Breast epithelium (tissue), 4 donors: ENCODE results near the gene U2AF2. TPM values are rescaled to one million over a fixed set of nuclear protein-coding genes. Genes with fewer than 3 reads are reported as not detected.

ENCODE experiments used
- DNase-seq, 2 donors: peaks; one replicate each; pipeline ENCODE4 v3.0.0-alpha.2; 2019; ENCODE audit warnings: low spot score in 2 of 2
- H3K27ac ChIP-seq, 2 donors: fragments of 200-600 bp; sonication (generic) in 1 of 2; one replicate each; pipeline ENCODE4 v1.5.1; 2016 to 2019; ENCODE audit warnings: mild to moderate bottlenecking in 1 of 2
- H3K27me3 ChIP-seq, 2 donors: fragments of 200-600 bp; sonication (generic) in 1 of 2; one replicate each; pipeline versions ENCODE4 v1.5.1 to v1.6.0; 2017 to 2019; ENCODE audit warnings: control low read depth in 1 of 2, mild to moderate bottlenecking in 1 of 2
- H3K36me3 ChIP-seq: fragments of 200-600 bp; one replicate; pipeline ENCODE4 v1.5.1; 2019
- H3K4me1 ChIP-seq, 2 donors: fragments of 200-600 bp; sonication (generic); one replicate each; pipeline ENCODE4 v1.5.1; 2016 to 2019; ENCODE audit warnings: control low read depth in 1 of 2
- H3K4me3 ChIP-seq, 3 donors: fragments of 200-600 bp; sonication (generic); 1 replicate in 2 of 3; 2 replicates in 1 of 3; pipeline ENCODE4 v1.5.1; 2016 to 2019; ENCODE audit warnings: mild to moderate bottlenecking in 3 of 3, moderate library complexity in 2 of 3
- H3K9me3 ChIP-seq, 2 donors: fragments of 200-600 bp; sonication (generic) in 1 of 2; one replicate each; pipeline ENCODE4 v1.5.1; 2016 to 2019; ENCODE audit warnings: control low read depth in 1 of 2
- POLR2A ChIP-seq: fragments of 450-650 bp; IDR thresholded peaks from one replicate; pipeline ENCODE4 v1.6.1; 2016; ENCODE audit warnings: antibody characterized with exemption, mild to moderate bottlenecking, moderate library complexity
- POLR2AphosphoS5 ChIP-seq, 3 donors: sonication (generic); formaldehyde crosslinking; IDR thresholded peaks; one replicate each; pipeline ENCODE4 v1.6.1; 2017; ENCODE audit warnings: antibody characterized with exemption in 3 of 3
- intact Hi-C: fragments of 100-400 bp; cut with DNase I; formaldehyde crosslinking; loops from one replicate; pipeline ENCODE4 v1.15.1; 2023; ENCODE audit warnings: low total_unique reads
- total RNA-seq, 3 donors: library from RNA; depleted of rRNA; stranded (reverse); fragments of >200 nt; gene quantifications; one replicate each; pipeline ENCODE4 v1.1.0, GENCODE V29; 2016
- TF ChIP-seq, protein P1 (sequence below), 3 donors: fragments of 450-650 bp; IDR thresholded peaks; one replicate each; pipeline ENCODE4 v1.5.1; 2016 to 2017; ENCODE audit warnings: antibody characterized with exemption in 3 of 3, mild to moderate bottlenecking in 3 of 3, moderate library complexity in 3 of 3

U2AF2 gene
- total RNA-seq, 3 donors from 2014 or later = 82.5 to 93.4 (median 85.3) TPM

DNA sequence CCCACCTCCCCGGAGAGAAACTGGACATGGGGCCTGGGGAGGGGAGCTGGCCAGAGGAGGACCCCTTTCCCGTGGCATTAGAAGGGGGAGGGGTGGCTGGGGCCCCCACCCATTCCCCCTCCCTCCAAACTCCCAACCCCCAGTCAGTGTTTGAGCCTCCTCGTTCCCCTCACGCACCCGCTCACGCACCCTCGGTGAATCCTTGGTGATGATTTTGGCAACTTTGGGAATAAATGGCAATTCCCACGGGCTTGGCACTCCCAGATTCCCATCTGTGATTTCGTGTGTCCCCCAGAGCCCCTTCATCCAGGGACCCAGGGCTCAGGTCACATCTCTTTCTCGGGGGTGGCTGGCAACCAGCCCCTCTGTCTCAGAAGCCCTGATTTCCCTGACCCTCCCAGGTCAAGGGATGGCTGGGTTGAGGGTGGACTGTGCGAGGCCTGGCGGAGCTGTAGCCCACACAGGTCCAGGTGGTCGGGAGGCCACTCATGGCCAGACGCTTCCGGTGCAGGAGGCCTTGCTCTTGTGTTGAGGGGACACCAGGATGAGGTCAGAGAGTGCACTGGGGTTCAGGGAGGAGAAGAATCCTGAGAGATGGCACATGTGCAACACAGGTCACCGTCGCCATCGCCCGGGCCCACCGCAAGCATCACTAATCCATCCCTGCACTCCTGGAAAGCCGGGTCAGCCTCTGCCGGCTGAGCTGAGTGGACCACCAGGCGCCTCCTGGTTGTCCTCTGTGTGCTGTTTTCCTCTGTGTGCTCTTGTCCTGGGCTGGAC lies 40.9 kb downstream of the U2AF2 start:
- H3K27me3 ChIP-seq = no peaks in the 10 kb centered on the region
- H3K36me3 ChIP-seq = no peaks in the 10 kb centered on the region
- DNase-seq = peak in 1 of 2 donors; percentile 45
- no peak for TF ChIP-seq POLR2AphosphoS5 (IDR thresholded peaks at IDR 0.05)
- no peak for TF ChIP-seq POLR2A
- TF ChIP-seq, protein P1, sequence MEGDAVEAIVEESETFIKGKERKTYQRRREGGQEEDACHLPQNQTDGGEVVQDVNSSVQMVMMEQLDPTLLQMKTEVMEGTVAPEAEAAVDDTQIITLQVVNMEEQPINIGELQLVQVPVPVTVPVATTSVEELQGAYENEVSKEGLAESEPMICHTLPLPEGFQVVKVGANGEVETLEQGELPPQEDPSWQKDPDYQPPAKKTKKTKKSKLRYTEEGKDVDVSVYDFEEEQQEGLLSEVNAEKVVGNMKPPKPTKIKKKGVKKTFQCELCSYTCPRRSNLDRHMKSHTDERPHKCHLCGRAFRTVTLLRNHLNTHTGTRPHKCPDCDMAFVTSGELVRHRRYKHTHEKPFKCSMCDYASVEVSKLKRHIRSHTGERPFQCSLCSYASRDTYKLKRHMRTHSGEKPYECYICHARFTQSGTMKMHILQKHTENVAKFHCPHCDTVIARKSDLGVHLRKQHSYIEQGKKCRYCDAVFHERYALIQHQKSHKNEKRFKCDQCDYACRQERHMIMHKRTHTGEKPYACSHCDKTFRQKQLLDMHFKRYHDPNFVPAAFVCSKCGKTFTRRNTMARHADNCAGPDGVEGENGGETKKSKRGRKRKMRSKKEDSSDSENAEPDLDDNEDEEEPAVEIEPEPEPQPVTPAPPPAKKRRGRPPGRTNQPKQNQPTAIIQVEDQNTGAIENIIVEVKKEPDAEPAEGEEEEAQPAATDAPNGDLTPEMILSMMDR (IDR thresholded peaks at IDR 0.05) = no peak
- no peaks in the 10 kb centered on the region for H3K9me3 ChIP-seq
- no peak overlapping the region for H3K27ac ChIP-seq
- intact Hi-C loops = no loop called here
- no peak overlapping the region for H3K4me3 ChIP-seq
- H3K4me1 ChIP-seq = no peaks in the 10 kb centered on the region

DNA sequence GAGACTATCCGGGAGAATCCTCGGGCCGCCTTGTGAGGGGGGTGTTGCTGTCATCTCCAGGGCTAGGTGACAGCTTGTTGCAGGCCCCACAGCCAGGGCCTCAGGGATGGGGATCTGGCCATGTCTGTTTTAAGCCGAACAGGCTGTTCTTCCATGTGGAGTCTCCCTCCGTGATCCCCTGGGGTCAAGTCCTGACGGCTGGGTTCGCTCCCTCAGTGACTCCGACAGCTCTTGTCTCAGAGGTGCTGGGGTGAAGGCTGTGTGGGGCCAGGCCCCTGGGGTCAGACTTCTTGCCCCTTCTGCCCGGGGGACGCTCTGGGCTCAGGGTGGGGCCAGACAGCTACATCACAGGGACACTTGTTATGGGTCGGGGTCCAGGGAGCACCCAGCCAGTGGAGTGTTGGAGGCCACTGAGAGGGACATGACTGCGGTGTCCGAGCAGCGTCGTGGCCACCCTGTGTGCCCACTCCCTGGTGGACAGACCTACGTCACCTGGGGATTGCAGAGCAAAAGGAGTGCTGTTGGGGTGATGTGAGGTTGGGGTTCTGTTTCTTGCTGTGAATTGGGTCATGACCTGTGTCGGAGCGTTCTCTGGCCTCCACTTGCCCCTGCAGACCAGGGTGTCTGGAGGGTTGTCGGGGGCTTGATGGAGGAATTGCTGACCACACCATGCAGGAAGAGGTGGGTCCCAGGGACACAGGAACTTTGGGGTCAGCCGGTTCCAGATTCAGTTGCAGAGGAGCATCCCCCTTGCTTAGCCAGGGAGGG lies 41.6 kb downstream of the U2AF2 start:
- intact Hi-C loops = no loop called here
- TF ChIP-seq, protein P1 (IDR thresholded peaks at IDR 0.05) = no peak
- TF ChIP-seq POLR2AphosphoS5 (IDR thresholded peaks at IDR 0.05) (no peak), POLR2A (no peak)
- DNase-seq = no peak
- H3K27ac ChIP-seq = no peak overlapping the region
- H3K4me3 ChIP-seq = no peak overlapping the region
- H3K27me3 ChIP-seq = no peaks in the 10 kb centered on the region
- no peaks in the 10 kb centered on the region for H3K36me3 ChIP-seq
- no peaks in the 10 kb centered on the region for H3K4me1 ChIP-seq
- H3K9me3 ChIP-seq = no peaks in the 10 kb centered on the region

DNA sequence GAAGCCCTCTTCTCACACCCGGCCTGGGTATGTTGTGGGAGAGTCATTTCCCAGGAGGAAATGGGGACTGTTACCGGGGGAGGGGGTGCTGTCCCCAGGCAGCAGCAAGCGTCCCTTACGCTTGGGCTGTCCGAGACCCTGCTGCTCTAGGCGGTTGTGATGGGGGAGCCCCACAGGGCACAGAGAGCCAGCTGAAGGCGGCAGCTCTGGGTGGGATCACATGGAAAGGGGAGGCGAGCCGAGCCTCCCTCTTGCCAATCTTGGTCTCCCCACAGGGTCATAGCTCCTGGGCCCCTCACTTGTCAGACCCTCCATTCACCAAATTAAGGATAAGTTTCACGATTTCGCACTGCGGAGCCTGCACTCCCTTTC lies 42.2 kb downstream of the U2AF2 start:
- H3K9me3 ChIP-seq = no peaks in the 10 kb centered on the region
- no peak overlapping the region for H3K27ac ChIP-seq
- intact Hi-C loops = no loop called here
- DNase-seq = no peak
- no peaks in the 10 kb centered on the region for H3K27me3 ChIP-seq
- H3K4me1 ChIP-seq = no peaks in the 10 kb centered on the region
- TF ChIP-seq POLR2A = no peak
- TF ChIP-seq, protein P1 (IDR thresholded peaks at IDR 0.05) = no peak
- no peak for TF ChIP-seq POLR2AphosphoS5 (IDR thresholded peaks at IDR 0.05)
- no peak overlapping the region for H3K4me3 ChIP-seq
- H3K36me3 ChIP-seq = no peaks in the 10 kb centered on the region

DNA sequence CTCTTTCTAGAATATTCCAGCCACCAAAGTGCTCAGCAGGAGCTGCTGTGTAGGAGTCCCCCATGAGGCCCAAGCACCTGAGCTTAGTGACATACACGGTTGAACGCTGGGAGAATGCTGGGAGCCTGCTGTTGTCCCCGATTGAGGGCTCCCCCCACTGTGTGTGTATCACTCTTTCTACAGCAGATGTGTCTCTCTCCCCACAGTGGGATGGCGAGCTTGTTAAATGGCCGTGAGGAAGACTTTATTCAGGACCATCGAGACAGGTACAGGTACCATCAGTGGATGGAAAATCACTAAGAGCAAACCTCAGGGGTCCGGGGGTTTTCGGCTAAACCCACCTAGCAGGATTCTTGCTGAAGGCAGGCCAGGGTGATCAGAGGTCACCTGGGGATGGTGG lies 42.9 kb downstream of the U2AF2 start:
- Histone ChIP-seq H3K27ac (no peak overlapping the region), H3K36me3 (no peaks in the 10 kb centered on the region), H3K4me3 (no peak overlapping the region), H3K4me1 (no peaks in the 10 kb centered on the region), H3K9me3 (no peaks in the 10 kb centered on the region), H3K27me3 (no peaks in the 10 kb centered on the region)
- TF ChIP-seq POLR2A (no peak), POLR2AphosphoS5 (IDR thresholded peaks at IDR 0.05) (no peak)
- TF ChIP-seq, protein P1 (IDR thresholded peaks at IDR 0.05) = no peak
- intact Hi-C loops = no loop called here
- no peak for DNase-seq

DNA sequence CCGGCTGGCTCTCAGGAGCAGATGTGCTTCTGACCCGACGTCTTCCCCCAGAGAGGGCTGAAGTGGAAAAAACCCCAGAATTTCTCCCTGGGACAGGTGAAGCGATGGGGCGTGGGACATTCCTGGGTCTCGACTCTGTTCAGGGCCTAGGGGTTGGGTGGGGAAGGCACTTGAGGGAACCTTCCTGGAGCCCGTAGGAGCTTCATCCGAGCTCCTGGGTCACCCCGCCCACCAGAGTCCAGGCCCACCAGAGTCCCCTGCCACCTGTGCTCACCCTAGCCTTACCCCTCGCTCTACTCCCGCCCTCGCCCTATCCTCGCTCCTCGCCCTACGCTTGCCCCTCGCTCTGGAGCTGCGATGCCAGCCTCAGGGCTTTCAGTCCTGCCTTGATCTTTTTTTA lies 43.4 kb downstream of the U2AF2 start:
- H3K9me3 ChIP-seq = no peaks in the 10 kb centered on the region
- no peak for TF ChIP-seq POLR2A
- TF ChIP-seq, protein P1 (IDR thresholded peaks at IDR 0.05) = no peak
- no peak for TF ChIP-seq POLR2AphosphoS5 (IDR thresholded peaks at IDR 0.05)
- no peak overlapping the region for H3K4me3 ChIP-seq
- no peaks in the 10 kb centered on the region for H3K27me3 ChIP-seq
- no peaks in the 10 kb centered on the region for H3K36me3 ChIP-seq
- no peak overlapping the region for H3K27ac ChIP-seq
- no peaks in the 10 kb centered on the region for H3K4me1 ChIP-seq
- intact Hi-C loops = no loop called here
- DNase-seq = no peak
